Epithelial cell of esophagus (primary cell): ENCODE measurements around the gene MAP1LC3B.
A peak's percentile ranks its signal among the peaks of the same experiment; 100 is the strongest.

Experiments
- DNase-seq: peaks from one replicate; pipeline ENCODE4 v3.0.0; 2010; ENCODE audit warnings: low read depth
- H3K4me3 ChIP-seq: 2 replicates; pipeline ENCODE4 v1.5.1; 2011; ENCODE audit warnings: mild to moderate bottlenecking, low read length, control low read depth
- TF ChIP-seq, protein P1 (sequence below): IDR thresholded peaks from 2 replicates; pipeline ENCODE4 v1.5.1; 2011; ENCODE audit warnings: low read depth, mild to moderate bottlenecking, low read length, control low read depth, inconsistent platforms; ENCODE audit not compliant: insufficient read depth; ENCODE audit errors: missing control alignments

Gene MAP1LC3B

DNA sequence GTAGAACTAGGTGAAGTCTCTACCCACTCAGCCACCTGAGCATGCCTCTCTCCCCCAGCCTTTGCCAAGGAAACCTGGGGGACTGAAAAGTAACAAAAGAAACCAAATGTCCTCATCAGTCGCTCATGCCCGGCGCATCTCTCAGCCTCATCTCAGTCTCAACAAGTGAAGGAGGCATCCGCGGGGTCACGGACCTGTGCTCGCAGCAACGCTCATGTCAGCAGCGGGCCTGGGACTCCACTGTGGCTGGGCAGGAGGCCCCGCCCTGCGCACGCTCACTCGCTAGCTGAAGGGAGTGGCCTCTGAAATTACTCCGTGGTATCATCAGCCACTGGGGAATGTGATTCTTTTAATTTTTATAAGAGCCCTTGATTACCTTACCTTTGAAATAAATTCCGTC is 31.3 kb downstream of the MAP1LC3B start:
- DNase-seq, result no peak
- TF ChIP-seq, protein P1, sequence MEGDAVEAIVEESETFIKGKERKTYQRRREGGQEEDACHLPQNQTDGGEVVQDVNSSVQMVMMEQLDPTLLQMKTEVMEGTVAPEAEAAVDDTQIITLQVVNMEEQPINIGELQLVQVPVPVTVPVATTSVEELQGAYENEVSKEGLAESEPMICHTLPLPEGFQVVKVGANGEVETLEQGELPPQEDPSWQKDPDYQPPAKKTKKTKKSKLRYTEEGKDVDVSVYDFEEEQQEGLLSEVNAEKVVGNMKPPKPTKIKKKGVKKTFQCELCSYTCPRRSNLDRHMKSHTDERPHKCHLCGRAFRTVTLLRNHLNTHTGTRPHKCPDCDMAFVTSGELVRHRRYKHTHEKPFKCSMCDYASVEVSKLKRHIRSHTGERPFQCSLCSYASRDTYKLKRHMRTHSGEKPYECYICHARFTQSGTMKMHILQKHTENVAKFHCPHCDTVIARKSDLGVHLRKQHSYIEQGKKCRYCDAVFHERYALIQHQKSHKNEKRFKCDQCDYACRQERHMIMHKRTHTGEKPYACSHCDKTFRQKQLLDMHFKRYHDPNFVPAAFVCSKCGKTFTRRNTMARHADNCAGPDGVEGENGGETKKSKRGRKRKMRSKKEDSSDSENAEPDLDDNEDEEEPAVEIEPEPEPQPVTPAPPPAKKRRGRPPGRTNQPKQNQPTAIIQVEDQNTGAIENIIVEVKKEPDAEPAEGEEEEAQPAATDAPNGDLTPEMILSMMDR, result no peak
- H3K4me3 ChIP-seq, result no peak overlapping the region

DNA sequence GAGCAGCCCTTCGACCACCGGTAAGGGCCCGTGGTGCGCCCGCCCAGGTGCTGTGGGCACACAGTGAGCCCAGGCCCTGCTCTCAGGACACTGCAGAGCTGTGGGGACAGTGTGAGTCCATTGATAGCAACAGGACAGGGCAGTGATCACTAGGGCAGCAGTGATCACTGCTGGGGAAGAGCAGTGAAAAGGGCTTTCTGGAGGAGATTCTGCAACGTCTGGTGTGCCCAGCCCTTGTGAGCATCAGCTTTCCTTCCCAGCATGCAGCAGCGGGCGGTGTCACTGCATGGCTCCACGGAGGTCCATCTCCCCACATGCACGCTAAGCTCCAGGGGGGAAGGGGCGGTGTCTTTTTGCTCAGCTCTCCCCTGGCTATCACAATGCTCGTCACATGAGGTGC is 32.1 kb downstream of the MAP1LC3B start:
- H3K4me3 ChIP-seq, result no peak overlapping the region
- TF ChIP-seq, protein P1, result no peak
- no peak for DNase-seq

DNA sequence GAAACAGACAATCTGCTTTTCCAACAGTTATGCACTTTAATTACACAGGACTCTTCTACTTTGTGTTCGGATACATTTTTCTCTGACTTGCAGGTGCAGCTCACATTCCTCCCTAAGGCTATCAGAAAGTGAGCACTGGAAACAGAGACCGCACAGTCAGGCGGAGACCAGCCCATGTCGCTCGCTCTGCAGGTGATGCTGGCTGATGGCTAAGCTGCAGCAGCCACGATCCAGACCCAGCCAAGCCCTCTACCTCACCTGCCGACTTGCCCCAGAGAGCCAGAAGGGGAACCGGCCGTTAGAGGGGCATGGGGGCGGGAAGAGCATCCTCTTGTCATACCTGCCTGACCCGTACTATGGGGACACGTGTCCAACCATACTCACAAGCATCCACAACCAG is 33.8 kb downstream of the MAP1LC3B start:
- TF ChIP-seq, protein P1, result no peak
- no peak for DNase-seq

DNA sequence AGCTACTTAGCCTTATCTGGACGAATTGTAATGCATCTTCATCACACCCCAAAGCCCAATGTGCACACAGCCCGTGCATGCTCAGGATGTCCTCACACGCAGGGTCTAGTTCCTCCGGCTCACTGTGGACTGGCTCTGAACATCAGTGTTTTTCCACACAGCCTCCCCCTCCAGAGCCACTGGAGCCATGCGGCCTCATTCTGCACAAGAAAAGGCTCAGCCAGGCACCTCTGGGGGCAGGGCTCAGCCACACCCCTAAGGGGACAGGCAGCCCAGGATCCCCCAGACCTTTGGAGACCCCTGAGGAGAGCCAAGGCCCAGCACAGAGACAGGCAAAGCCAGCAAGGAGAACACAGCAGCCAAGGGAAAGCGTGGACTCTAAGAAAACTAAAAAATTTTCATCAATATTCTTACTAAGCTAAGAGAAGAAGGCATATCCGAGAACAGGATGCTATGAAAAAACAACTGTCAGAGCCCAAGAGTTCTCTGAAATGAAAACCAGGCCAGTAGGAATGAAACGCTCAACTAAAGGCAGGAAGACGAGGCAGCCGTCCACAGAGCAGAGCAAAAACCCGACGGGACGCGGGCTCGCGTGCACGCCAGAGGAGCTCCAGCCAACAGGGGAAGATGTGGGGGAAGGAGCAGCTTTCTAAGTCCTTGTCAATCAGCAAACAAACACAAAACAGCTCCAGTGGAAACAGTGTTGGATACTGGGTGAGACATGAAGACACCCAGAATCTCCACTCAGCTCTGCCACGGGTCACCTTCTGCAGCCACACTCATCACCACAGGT is 34.5 kb downstream of the MAP1LC3B start:
- H3K4me3 ChIP-seq, result no peak overlapping the region
- TF ChIP-seq, protein P1, result no peak
- no peak for DNase-seq

More for the DNA sequence above, 33.8 kb downstream of the MAP1LC3B start:
- no peak overlapping the region for H3K4me3 ChIP-seq

DNA sequence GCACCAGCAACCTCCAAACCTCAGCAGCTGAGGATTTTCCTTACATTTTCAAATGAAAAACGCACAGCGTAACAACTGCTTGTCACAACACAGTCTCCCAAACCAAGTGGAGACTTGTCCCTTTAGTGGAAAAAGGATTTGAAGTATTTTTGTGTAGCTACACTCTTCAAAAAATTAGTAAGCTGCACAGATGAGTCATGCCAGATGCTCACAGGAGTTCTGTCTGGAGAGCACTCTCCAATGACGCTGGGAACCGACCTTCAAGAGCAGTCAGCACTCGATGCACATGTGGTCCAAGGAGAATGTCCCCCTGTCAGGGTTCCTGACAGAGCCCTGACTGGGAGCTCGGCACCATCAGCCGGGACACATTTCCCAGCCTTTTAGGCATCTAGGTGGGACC is 39.8 kb downstream of the MAP1LC3B start:
- peak; percentile 84 for DNase-seq
- no peak overlapping the region for H3K4me3 ChIP-seq
- TF ChIP-seq, protein P1, result no peak

DNA sequence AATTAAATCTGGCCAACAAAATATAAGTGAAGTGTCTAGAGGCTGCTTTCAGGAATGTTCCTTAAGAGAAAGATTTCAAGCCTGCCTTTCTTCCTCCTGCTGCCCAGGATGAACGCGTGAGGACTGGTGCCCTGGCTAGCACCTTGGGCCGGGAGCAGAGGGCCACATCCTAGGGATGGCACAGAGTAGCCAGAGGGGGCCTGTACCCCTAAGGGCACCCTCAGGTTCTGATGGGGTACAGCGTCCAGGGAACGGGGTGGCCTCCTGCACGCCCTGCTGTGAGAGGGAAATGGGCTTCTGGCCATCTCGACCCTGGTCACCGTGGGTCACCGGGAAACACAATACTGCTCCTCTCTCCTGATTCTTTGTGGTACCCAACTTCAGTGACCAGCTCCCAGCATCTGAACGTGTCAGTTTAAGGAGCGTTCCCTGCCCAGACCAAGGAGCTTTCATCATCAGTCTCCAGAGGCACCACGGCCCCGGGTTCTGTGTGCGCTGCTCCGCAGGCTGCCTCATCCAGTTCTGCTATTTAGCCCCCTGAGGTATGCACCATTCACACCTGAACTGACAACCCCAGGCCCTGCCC is 40.3 kb downstream of the MAP1LC3B start:
- no peak overlapping the region for H3K4me3 ChIP-seq
- TF ChIP-seq, protein P1, result no peak
- DNase-seq, result no peak
